Endothelial cell of umbilical vein (primary cell): ENCODE data around the gene PTPRZ1. TPM values are rescaled to one million over a fixed set of nuclear protein-coding genes. Genes with fewer than 3 reads are reported as not detected.

Experiments used
- BruUV-seq: library from RNA; stranded (reverse); fragments of 400-500 nt; replicated peaks from 2 replicates; lab custom pipeline; 2021; lab: Mats Ljungman, UMichigan
- CTCF ChIA-PET: fragments of 300-600, 350-600 bp; sonication (Branson Sonifier 250); formaldehyde crosslinking; loops from one replicate; lab custom pipeline; 2021; ENCODE audit warnings: antibody characterized with exemption, inconsistent platforms; lab: Charles Lee
- POLR2A ChIA-PET: fragments of 300-600, 350-600 bp; sonication (Branson Sonifier 250); formaldehyde crosslinking; loops from one replicate; lab custom pipeline; 2021; ENCODE audit warnings: antibody characterized with exemption, inconsistent platforms; lab: Charles Lee
- DNase-seq: peaks from one replicate; pipeline ENCODE4 v3.0.0-alpha.2; 2011; ENCODE audit warnings: low read depth, low spot score
- FAIRE-seq: peaks from 2 replicates; lab custom pipeline; 2011; peaks lifted over from hg19 to GRCh38; lab: Jason Lieb, UNC
- H2AFZ ChIP-seq: 2 replicates; pipeline ENCODE4 v1.6.0; 2012; ENCODE audit warnings: low read depth, low read length, control low read depth, inconsistent platforms
- H3K27ac ChIP-seq: 2 replicates; pipeline ENCODE4 v1.5.1; 2011; ENCODE audit warnings: low read depth, mild to moderate bottlenecking, control low read depth, low read length, moderate library complexity; ENCODE audit not compliant: insufficient read depth
- H3K27me3 ChIP-seq, 2 experiments: 2 replicates each; pipeline versions ENCODE4 v1.6.0 to v1.6.1; 2011; ENCODE audit warnings: low read length in 2 of 2, mixed read lengths in 1 of 2; ENCODE audit not compliant: control insufficient read depth in 2 of 2, insufficient read depth in 2 of 2
- H3K36me3 ChIP-seq, 2 experiments: 2 replicates in 1 of 2; 3 replicates in 1 of 2; pipeline ENCODE4 v1.5.1; 2011; ENCODE audit warnings: low read length in 2 of 2, mild to moderate bottlenecking in 1 of 2, moderate library complexity in 1 of 2; ENCODE audit not compliant: control insufficient read depth in 2 of 2, insufficient read depth in 2 of 2; ENCODE audit errors: extremely low read depth in 1 of 2
- H3K4me1 ChIP-seq: 3 replicates; pipeline ENCODE4 v1.5.1; 2011; ENCODE audit warnings: mild to moderate bottlenecking, low read length; ENCODE audit not compliant: control insufficient read depth, insufficient read depth; ENCODE audit errors: extremely low read depth
- H3K4me2 ChIP-seq: 2 replicates; pipeline ENCODE4 v1.6.1; 2011; ENCODE audit warnings: low read length, control low read depth, mixed read lengths; ENCODE audit not compliant: insufficient read depth
- H3K4me3 ChIP-seq, 3 experiments: fragments of 200-600 bp in 1 of 3; sonication (generic), shearing (Covaris generic) in 1 of 3; replicated peaks in 1 of 3; 2 replicates each; pipeline ENCODE4 v1.5.1; 2011 to 2016; ENCODE audit warnings: control low read depth in 3 of 3, low read length in 3 of 3, mild to moderate bottlenecking in 2 of 3, inconsistent platforms in 1 of 3, low read depth in 1 of 3, moderate library complexity in 1 of 3; ENCODE audit not compliant: insufficient read depth in 1 of 3
- H3K79me2 ChIP-seq: 2 replicates; pipeline ENCODE4 v1.6.0; 2012; ENCODE audit warnings: low read length, inconsistent platforms; ENCODE audit not compliant: control insufficient read depth, insufficient read depth
- H3K9ac ChIP-seq: replicated peaks from 2 replicates; pipeline ENCODE3; 2011; ENCODE audit warnings: low read length, control low read depth; ENCODE audit not compliant: insufficient read depth; ENCODE audit errors: extremely low read depth
- H3K9me1 ChIP-seq: replicated peaks from 3 replicates; pipeline ENCODE4 v1.6.0; 2011; ENCODE audit warnings: mild to moderate bottlenecking, low read length; ENCODE audit not compliant: control insufficient read depth, insufficient read depth; ENCODE audit errors: extremely low read depth
- H3K9me3 ChIP-seq: replicated peaks from 2 replicates; pipeline ENCODE4 v1.5.1; 2012; ENCODE audit warnings: low read length, inconsistent platforms; ENCODE audit not compliant: control insufficient read depth, insufficient read depth
- H4K20me1 ChIP-seq: replicated peaks from 2 replicates; pipeline ENCODE3; 2011; ENCODE audit warnings: mild to moderate bottlenecking, low read length; ENCODE audit not compliant: control insufficient read depth, insufficient read depth; ENCODE audit errors: extremely low read depth
- EZH2 ChIP-seq: IDR thresholded peaks from 2 replicates; pipeline ENCODE4 v1.6.1; 2012; ENCODE audit warnings: borderline replicate concordance, low read depth, mild to moderate bottlenecking, moderate library complexity, low read length, inconsistent platforms; ENCODE audit not compliant: severe bottlenecking
- FOS ChIP-seq: IDR thresholded peaks from 2 replicates; pipeline ENCODE4 v1.6.1; 2011; ENCODE audit warnings: mild to moderate bottlenecking, low read length, moderate library complexity, borderline replicate concordance; ENCODE audit not compliant: insufficient read depth
- GATA2 ChIP-seq: IDR thresholded peaks from 2 replicates; pipeline ENCODE4 v1.7.0; 2011; ENCODE audit warnings: low read depth, mild to moderate bottlenecking, moderate library complexity, mixed read lengths, low read length; ENCODE audit not compliant: insufficient read length, insufficient read depth
- JUN ChIP-seq: IDR thresholded peaks from 2 replicates; pipeline ENCODE4 v1.6.1; 2011; ENCODE audit warnings: borderline replicate concordance, low read depth; ENCODE audit not compliant: insufficient read length, insufficient read depth
- MYC ChIP-seq: IDR thresholded peaks from one replicate; pipeline ENCODE4 v1.6.1; 2011; ENCODE audit warnings: mild to moderate bottlenecking, low read depth, low read length
- POLR2A ChIP-seq: IDR thresholded peaks from 2 replicates; pipeline ENCODE4 v1.6.1; 2012; ENCODE audit warnings: low read depth, mild to moderate bottlenecking, control low read depth, low read length
- POLR2AphosphoS5 ChIP-seq: IDR thresholded peaks from 2 replicates; pipeline ENCODE4 v1.6.1; 2012; ENCODE audit warnings: low read depth, mild to moderate bottlenecking, control low read depth, low read length, moderate library complexity; ENCODE audit not compliant: insufficient read depth
- dilution Hi-C: fragments of 300-500 bp; cut with MboI; formaldehyde crosslinking; loops from one replicate; pipeline ENCODE4 v1.15.0; 2019; ENCODE audit warnings: low sequenced_read_pairs; ENCODE audit not compliant: extremely low pct_ligation_motif_present
- intact Hi-C: fragments of 100-400 bp; cut with micrococcal nuclease; formaldehyde crosslinking; loops from one replicate; pipeline ENCODE4 v1.10.0; 2022
- polyA plus RNA-seq, 4 experiments: library from polyadenylated mRNA; depleted of rRNA in 3 of 4; stranded (reverse) in 3 of 4; unstranded in 1 of 4; fragments of >200 nt; gene quantifications; 2 replicates each; pipeline versions ENCODE4 v1.2.1 to v1.2.3, GENCODE V29; 2011 to 2012; ENCODE audit warnings: missing spikeins in 1 of 4
- total RNA-seq: library from RNA; stranded (reverse); gene quantifications from 2 replicates; pipeline ENCODE4 v1.2.3, GENCODE V29; 2021
- TF ChIP-seq, protein P1 (sequence below), 2 donors: IDR thresholded peaks; 1 replicate in 1 of 2; 2 replicates in 1 of 2; pipeline ENCODE4 v1.5.1; 2011; ENCODE audit warnings: low read length in 2 of 2, mild to moderate bottlenecking in 2 of 2, moderate library complexity in 2 of 2, control low read depth in 1 of 2, inconsistent platforms in 1 of 2, low read depth in 1 of 2; ENCODE audit not compliant: insufficient read depth in 1 of 2; ENCODE audit errors: extremely low read depth in 1 of 2
- TF ChIP-seq, protein P2 (sequence below): IDR thresholded peaks from 2 replicates; pipeline ENCODE4 v1.6.1; 2011; ENCODE audit not compliant: insufficient read depth, insufficient read length

The PTPRZ1 gene
- total and polyA plus RNA-seq, 2 donors (not counting 3 experiments of a cell fraction or from before 2014, with no cell fraction given), result 0.07 TPM; not detected in 1

DNA sequence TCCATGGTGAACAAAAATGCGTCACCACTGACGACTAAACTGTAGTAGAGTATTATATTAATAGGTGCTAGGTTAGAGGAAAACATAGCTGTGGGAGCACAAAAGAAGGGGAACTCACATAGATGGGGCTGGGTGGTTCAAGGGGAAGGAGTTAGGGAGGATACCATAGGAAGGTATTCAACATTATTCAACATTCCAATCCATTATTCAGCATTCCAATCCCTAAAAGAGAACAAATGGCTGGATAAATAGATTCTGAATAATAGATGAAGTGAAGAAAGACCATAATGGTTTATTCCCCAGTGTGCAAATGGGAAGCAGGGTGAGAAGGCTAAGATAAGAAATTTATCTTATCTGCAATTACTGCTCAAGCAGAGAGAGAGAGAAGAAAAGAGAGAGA, 209.7 kb downstream of the PTPRZ1 start:
- Histone ChIP-seq H3K4me2 (no peak overlapping the region), H3K9me3 (no peaks in the 10 kb centered on the region), H3K27me3 (no peaks in the 10 kb centered on the region), H3K27ac (no peak overlapping the region), H3K4me1 (no peaks in the 10 kb centered on the region), H2AFZ (no peak overlapping the region), H3K4me3 (no peak overlapping the region), H3K9me1 (no peaks in the 10 kb centered on the region), H3K36me3 (peaks cover under 1% of the 10 kb centered on the region in 2 experiments), H3K79me2 (no peaks in the 10 kb centered on the region), H3K9ac (no peak overlapping the region), H4K20me1 (no peaks in the 10 kb centered on the region)
- FAIRE-seq (no peak), DNase-seq (no peak)
- intact Hi-C loops, result no loop called here
- ChIA-PET POLR2A (interaction anchor here (0.7 kb wide), 1 partner anchor 10 kb away, joined by 3 read pairs; no protein-coding TSS in a partner anchor), CTCF (interaction anchor here (6.0 kb wide), 1 partner anchor 10 kb away, joined by 30 read pairs; no protein-coding TSS in a partner anchor)
- dilution Hi-C loops, result no loop called here
- BruUV-seq, result no TSS peak
- no peak for TF ChIP-seq JUN
- TF ChIP-seq FOS, result no peak
- TF ChIP-seq, protein P1, sequence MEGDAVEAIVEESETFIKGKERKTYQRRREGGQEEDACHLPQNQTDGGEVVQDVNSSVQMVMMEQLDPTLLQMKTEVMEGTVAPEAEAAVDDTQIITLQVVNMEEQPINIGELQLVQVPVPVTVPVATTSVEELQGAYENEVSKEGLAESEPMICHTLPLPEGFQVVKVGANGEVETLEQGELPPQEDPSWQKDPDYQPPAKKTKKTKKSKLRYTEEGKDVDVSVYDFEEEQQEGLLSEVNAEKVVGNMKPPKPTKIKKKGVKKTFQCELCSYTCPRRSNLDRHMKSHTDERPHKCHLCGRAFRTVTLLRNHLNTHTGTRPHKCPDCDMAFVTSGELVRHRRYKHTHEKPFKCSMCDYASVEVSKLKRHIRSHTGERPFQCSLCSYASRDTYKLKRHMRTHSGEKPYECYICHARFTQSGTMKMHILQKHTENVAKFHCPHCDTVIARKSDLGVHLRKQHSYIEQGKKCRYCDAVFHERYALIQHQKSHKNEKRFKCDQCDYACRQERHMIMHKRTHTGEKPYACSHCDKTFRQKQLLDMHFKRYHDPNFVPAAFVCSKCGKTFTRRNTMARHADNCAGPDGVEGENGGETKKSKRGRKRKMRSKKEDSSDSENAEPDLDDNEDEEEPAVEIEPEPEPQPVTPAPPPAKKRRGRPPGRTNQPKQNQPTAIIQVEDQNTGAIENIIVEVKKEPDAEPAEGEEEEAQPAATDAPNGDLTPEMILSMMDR (IDR thresholded peaks at IDR 0.05; ENCODE audit: extremely low read depth in 1 of 2, insufficient read depth in 1 of 2, low read depth in 1 of 2, low read length in 2 of 2), result no peak
- TF ChIP-seq POLR2AphosphoS5, result no peak
- no peak for TF ChIP-seq POLR2A
- TF ChIP-seq EZH2, result no peak
- no peak for TF ChIP-seq GATA2
- TF ChIP-seq, protein P2, sequence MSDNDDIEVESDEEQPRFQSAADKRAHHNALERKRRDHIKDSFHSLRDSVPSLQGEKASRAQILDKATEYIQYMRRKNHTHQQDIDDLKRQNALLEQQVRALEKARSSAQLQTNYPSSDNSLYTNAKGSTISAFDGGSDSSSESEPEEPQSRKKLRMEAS, result no peak
- TF ChIP-seq MYC, result no peak
